ENCODE results near the gene SELENOP. TPM values are rescaled to one million over a fixed set of nuclear protein-coding genes. Genes with fewer than 3 reads are reported as not detected.

Gene SELENOP
- total and polyA plus RNA-seq, 9 donors: 99.1 to 268 (median 122) TPM

DNA sequence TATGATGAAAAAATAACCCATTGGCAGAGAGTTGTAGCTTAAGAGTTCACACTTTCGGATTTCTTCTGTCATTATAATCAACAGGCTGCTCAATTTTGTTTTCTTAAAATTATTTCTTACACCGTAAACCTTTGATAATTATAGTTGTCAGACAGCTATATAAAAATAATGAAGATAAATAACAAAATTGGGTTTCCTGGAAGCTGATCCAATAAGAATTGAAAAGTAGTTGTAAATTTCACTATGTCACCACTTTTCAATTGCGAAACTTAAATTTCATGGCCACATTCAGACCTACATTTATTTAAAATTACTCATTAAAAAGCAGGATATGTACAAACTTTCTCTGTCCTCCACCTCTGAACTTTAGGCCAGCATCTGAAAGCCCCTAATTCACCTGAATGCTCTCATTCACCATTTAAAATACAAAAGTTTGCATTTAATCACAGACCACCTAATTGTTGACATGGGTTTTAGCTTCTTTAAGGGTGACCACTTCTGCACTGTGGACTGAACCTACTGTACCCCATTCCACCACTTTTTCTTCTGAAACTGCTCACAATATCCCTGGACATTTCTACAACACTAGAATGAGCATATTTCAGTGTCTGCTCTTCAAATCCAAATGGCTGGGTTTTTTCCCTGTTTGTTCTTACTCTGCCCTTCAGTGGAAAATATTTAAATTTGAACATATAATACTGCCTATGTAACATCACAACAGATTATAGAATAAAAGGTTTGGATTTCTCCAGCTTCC is 680 bp downstream of the SELENOP start:
- Histone ChIP-seq H3K4me1 (ENCODE audit: control insufficient read depth, insufficient read depth, low read length) (no peaks in the 10 kb centered on the region), H3K27me3 (ENCODE audit: control insufficient read depth, insufficient read depth, low read length) (no peaks in the 10 kb centered on the region), H3K36me3 (ENCODE audit: control insufficient read depth, insufficient read depth, low read length) (no peaks in the 10 kb centered on the region), H3K4me3 (ENCODE audit: low read length) (peak overlapping the region; percentile 44), H3K27ac (ENCODE audit: low read length) (peak overlapping the region; percentile 75), H3K9me3 (replicated peaks; ENCODE audit: control insufficient read depth, low read depth, low read length) (no peaks in the 10 kb centered on the region)
- no peak for DNase-seq
- no CpG with 5 or more reads among the region's 3 CpGs for WGBS (ENCODE audit: insufficient coverage)

DNA sequence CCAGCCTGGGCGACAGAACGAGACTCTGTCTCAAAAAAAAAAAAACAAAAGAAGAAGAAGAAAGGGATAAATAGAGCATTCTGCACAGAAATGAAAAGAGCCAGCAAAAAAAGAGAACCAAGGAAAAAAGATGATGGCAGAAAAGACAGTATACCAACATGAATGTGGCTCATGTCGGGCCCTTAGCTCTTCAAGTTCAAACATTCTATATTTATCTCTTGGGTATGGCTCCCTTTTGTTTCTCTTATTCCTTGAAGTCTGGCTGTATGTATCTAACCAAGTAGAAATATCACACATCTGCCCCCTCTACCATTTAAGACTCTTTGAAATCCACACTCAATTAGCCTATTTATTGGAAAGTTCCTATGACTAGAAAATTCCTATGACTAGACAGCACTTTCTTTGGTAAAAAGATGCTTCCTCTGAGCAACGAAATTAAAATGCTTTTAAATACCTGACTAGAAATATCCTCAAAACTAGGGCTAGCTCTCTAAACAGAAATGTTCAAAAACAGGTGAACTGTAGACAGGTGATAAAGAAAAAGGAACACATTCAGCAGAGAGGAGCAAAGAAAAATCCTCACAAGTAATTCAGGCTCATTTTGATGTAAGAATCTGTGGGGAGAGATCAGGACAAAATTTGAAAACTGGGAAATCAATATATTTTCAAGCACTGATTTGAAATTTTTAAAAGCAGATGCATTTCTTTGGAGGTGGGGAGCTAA is 2.6 kb downstream of the SELENOP start:
- H3K36me3 ChIP-seq (ENCODE audit: control insufficient read depth, insufficient read depth, low read length): no peaks in the 10 kb centered on the region
- no peak overlapping the region for H3K27ac ChIP-seq (ENCODE audit: low read length)
- 100% methylated on average over 1 of the region's 4 CpGs for WGBS (ENCODE audit: insufficient coverage)
- no peak for DNase-seq
- no peak overlapping the region for H3K4me3 ChIP-seq (ENCODE audit: low read length)
- no peaks in the 10 kb centered on the region for H3K4me1 ChIP-seq (ENCODE audit: control insufficient read depth, insufficient read depth, low read length)
- no peaks in the 10 kb centered on the region for H3K9me3 ChIP-seq (replicated peaks; ENCODE audit: control insufficient read depth, low read depth, low read length)
- H3K27me3 ChIP-seq (ENCODE audit: control insufficient read depth, insufficient read depth, low read length): no peaks in the 10 kb centered on the region

DNA sequence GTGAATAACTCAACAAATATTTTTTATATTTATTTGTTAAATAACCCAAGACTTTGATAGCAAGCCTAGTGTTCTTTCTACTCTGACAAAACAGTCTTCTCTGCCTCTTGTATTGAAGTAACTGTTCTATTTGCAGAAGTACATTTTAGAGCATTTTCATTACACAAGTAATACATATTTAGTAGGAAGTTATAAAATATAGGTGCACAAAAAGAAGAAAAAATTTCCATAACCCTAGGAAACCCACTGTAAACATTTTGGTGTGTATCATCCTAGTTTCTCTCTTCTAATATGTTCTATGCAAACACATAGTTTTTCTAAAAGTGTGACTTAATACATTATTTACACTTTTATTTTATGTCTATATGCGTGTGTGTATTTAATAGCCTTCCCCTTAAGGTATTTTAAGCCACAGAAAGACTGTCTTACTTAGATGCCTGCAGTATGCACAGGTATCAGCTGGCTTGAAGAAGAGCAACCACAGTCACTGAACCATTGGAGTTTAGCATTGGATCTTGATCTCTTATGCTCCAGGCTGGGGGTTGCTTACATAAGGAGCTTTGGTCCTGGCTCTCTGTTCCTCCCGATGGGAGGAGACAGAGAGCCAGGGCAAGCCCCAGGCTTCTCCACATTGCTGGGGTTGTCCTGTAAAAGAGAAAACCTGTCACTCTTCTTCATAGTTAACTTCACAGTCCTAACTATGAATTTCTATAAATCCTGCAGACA is 3.8 kb downstream of the SELENOP start:
- no peaks in the 10 kb centered on the region for H3K36me3 ChIP-seq (ENCODE audit: control insufficient read depth, insufficient read depth, low read length)
- no peaks in the 10 kb centered on the region for H3K27me3 ChIP-seq (ENCODE audit: control insufficient read depth, insufficient read depth, low read length)
- H3K9me3 ChIP-seq (replicated peaks; ENCODE audit: control insufficient read depth, low read depth, low read length): no peaks in the 10 kb centered on the region
- no peak for DNase-seq
- WGBS (ENCODE audit: insufficient coverage): no CpG with 5 or more reads among the region's 2 CpGs
- H3K4me1 ChIP-seq (ENCODE audit: control insufficient read depth, insufficient read depth, low read length): no peaks in the 10 kb centered on the region
- no peak overlapping the region for H3K4me3 ChIP-seq (ENCODE audit: low read length)
- no peak overlapping the region for H3K27ac ChIP-seq (ENCODE audit: low read length)

DNA sequence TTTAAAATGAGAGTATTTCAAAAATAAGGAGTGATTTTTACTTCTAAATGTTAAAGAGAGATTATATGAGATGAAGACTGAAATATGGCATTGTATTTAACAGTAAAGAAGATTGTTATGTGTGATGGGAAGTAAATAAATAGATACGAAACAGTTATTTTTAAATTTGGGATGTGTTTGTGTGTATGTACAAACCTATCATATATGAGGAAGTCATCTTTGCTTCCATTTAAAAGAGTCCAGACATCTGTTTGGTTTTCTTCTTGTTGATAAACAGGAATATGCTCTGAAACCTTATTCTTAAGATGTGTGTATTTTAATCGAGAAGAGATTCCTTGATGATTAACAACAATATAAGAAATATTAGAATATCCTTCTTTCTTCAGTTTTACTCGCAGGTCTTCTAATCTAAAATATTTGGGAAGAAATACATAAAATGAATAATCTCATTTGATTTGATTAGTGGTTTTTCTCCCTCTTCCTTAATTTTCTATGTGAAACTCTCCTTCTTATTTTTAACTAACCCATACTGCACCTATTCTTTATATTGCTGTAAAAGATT is 4.9 kb downstream of the SELENOP start:
- Histone ChIP-seq H3K4me3 (ENCODE audit: low read length) (no peak overlapping the region), H3K27ac (ENCODE audit: low read length) (no peak overlapping the region), H3K9me3 (replicated peaks; ENCODE audit: control insufficient read depth, low read depth, low read length) (no peaks in the 10 kb centered on the region), H3K27me3 (ENCODE audit: control insufficient read depth, insufficient read depth, low read length) (no peaks in the 10 kb centered on the region), H3K4me1 (ENCODE audit: control insufficient read depth, insufficient read depth, low read length) (no peaks in the 10 kb centered on the region), H3K36me3 (ENCODE audit: control insufficient read depth, insufficient read depth, low read length) (no peaks in the 10 kb centered on the region)
- no CpG with 5 or more reads among the region's 3 CpGs for WGBS (ENCODE audit: insufficient coverage)
- no peak for DNase-seq

DNA sequence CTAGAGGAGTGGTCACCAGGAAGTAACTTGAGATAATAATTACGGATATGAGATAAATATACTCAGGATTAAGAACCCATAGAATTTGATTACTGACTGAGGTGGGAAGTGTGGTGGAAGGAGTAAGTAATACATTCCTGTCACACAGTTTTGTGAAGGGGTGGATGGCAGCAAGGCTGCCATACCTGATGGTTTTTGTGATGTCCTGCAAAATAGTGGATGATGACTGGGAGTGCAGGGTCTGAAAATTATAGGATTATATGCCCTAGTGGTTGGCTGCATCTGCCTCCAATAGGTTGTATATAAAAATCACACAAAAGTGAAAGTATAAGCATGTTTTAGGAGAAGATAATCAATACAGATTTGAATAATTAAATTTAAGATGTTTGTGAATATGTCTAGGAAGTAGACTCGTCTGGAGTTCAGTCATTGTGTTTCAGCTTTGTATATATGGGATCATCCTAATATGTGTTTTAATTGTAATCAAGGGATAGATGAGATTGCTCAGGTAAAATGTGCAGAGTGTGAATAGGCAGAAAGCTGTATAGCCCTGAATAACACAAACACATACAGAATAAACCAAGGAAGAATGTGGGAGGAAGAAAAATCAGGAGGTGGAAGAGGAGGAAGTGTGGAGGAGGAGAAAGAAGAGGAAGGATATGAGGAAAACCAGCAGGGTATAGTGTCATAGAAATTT is 5.5 kb downstream of the SELENOP start:
- H3K4me1 ChIP-seq (ENCODE audit: control insufficient read depth, insufficient read depth, low read length): no peaks in the 10 kb centered on the region
- 90% methylated on average over 2 of the region's 2 CpGs for WGBS (ENCODE audit: insufficient coverage)
- H3K27ac ChIP-seq (ENCODE audit: low read length): no peak overlapping the region
- H3K36me3 ChIP-seq (ENCODE audit: control insufficient read depth, insufficient read depth, low read length): no peaks in the 10 kb centered on the region
- no peak overlapping the region for H3K4me3 ChIP-seq (ENCODE audit: low read length)
- H3K27me3 ChIP-seq (ENCODE audit: control insufficient read depth, insufficient read depth, low read length): no peaks in the 10 kb centered on the region
- no peaks in the 10 kb centered on the region for H3K9me3 ChIP-seq (replicated peaks; ENCODE audit: control insufficient read depth, low read depth, low read length)
- no peak for DNase-seq

DNA sequence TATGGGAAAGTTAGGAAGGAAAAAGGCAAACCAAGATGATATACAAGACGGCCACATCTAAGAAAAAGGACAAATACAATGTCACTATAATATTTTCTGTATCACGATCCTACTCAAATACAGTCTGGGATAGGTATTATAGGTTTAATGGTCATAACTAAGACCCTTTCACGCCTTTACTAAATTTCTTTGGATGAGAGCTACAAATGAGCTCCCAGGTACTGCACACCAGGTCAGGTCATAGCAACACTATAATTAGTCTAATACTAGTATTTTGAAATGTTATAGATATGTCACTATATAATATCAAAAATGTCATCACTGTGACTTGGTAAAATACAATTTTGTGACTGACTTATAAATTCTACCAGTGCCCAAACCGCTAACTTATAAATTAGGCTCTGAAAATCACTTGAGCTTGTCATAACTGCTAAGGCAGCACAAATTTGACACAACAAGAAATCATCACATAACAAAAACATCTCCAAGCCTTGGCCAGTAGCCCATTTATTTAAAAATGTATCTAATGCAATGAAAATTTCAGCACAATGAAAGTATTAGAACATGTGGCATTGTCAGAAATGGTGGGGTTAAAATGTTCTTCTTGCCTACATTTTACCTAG is 6.9 kb downstream of the SELENOP start:
- WGBS (ENCODE audit: insufficient coverage): no CpG with 5 or more reads among the region's 4 CpGs
- peaks cover 5% of the 10 kb centered on the region for H3K36me3 ChIP-seq (ENCODE audit: control insufficient read depth, insufficient read depth, low read length)
- H3K4me1 ChIP-seq (ENCODE audit: control insufficient read depth, insufficient read depth, low read length): no peaks in the 10 kb centered on the region
- H3K27me3 ChIP-seq (ENCODE audit: control insufficient read depth, insufficient read depth, low read length): no peaks in the 10 kb centered on the region
- no peak overlapping the region for H3K27ac ChIP-seq (ENCODE audit: low read length)
- no peaks in the 10 kb centered on the region for H3K9me3 ChIP-seq (replicated peaks; ENCODE audit: control insufficient read depth, low read depth, low read length)
- H3K4me3 ChIP-seq (ENCODE audit: low read length): no peak overlapping the region
- DNase-seq: no peak

DNA sequence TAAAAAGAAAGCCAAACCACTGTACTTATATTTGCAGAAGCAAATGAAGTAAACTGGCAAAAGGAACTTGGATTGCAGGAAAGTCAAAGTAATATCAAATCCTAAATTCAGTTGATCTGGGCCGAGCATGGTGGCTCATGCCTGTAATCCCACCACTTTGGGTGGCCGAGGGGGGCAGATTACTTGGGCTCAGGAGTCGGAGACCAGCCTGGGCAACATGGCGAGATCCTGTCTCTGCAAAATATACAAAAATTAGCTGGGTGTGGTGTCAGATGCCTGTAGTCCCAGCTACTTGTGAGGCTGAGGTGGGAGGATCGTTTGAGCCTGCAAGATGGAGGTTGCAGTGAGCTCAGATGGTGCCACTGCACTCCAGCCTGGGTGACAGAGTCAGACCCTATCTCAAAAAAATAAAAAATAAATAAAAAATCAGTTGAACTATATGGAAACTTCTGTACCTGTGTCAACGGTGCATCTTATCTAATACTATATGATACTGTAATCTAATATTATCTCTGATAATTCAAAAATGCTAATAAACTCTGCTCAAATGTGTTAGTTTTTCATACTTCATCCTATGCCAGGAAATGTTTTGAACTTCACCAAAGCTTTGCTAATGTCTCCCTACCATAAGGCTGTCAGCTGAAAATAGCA is 10.1 kb downstream of the SELENOP start:
- Histone ChIP-seq H3K4me3 (ENCODE audit: low read length) (no peak overlapping the region), H3K9me3 (replicated peaks; ENCODE audit: control insufficient read depth, low read depth, low read length) (peaks cover 2% of the 10 kb centered on the region), H3K36me3 (ENCODE audit: control insufficient read depth, insufficient read depth, low read length) (peaks cover 5% of the 10 kb centered on the region), H3K27ac (ENCODE audit: low read length) (no peak overlapping the region), H3K27me3 (ENCODE audit: control insufficient read depth, insufficient read depth, low read length) (no peaks in the 10 kb centered on the region), H3K4me1 (ENCODE audit: control insufficient read depth, insufficient read depth, low read length) (no peaks in the 10 kb centered on the region)
- DNase-seq: no peak
- WGBS (ENCODE audit: insufficient coverage): 100% methylated on average over 2 of the region's 6 CpGs

DNA sequence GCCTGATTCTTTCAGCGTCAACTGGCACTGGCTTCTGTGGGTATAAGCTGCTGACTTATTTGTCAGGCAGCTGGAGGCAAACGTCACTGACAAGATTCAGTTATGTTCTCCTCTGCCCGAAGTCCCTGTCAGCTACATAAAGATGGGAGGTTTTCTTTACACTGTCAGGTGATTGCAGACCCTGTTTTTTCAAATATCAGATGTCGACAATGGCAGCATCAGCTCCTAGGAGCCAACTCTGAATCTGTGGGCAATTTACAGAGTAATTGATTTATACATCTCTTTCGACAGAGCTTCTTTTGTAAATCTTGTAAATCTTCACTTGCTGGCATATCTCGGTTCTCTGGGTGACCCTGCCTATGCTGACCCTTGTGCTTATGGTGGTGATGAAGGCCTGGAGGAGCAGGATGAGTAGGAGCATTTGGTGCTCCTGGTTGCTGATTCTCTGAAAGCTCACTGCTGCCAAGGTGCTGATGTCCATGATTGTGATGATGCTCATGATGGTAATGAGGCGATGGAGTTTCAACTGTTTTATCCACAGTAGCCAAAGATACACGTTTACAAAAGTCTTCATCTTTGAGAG is 10.9 kb downstream of the SELENOP start:
- Histone ChIP-seq H3K9me3 (replicated peaks; ENCODE audit: control insufficient read depth, low read depth, low read length) (peaks cover 2% of the 10 kb centered on the region), H3K27ac (ENCODE audit: low read length) (no peak overlapping the region), H3K36me3 (ENCODE audit: control insufficient read depth, insufficient read depth, low read length) (peaks cover 5% of the 10 kb centered on the region), H3K4me3 (ENCODE audit: low read length) (no peak overlapping the region), H3K27me3 (ENCODE audit: control insufficient read depth, insufficient read depth, low read length) (no peaks in the 10 kb centered on the region), H3K4me1 (ENCODE audit: control insufficient read depth, insufficient read depth, low read length) (no peaks in the 10 kb centered on the region)
- no peak for DNase-seq
- WGBS (ENCODE audit: insufficient coverage): 100% methylated on average over 1 of the region's 8 CpGs

DNA sequence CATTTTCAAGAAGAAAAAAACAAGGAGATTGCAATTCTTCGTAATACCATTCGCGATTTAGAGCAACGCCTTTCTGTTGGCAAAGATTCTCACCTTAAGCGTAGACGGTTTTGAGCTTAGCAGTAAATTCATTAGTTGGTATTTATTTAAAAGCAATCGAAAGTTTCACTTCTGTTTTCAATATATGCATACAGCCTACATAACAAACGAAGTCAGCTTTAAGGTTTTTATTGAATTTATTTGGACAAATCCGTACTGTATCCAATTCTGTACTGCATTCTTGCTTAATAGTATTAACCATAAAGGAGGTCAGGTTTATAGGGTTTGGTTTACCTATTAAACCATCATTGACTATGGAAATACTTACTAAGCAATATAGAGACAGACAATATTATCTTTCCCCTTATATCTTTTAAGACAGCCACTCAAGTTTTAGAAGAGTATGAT is 12.0 kb downstream of the SELENOP start:
- no peak for DNase-seq
- H3K9me3 ChIP-seq (replicated peaks; ENCODE audit: control insufficient read depth, low read depth, low read length): peaks cover 2% of the 10 kb centered on the region
- H3K27me3 ChIP-seq (ENCODE audit: control insufficient read depth, insufficient read depth, low read length): no peaks in the 10 kb centered on the region
- H3K4me1 ChIP-seq (ENCODE audit: control insufficient read depth, insufficient read depth, low read length): no peaks in the 10 kb centered on the region
- peaks cover 5% of the 10 kb centered on the region for H3K36me3 ChIP-seq (ENCODE audit: control insufficient read depth, insufficient read depth, low read length)
- no peak overlapping the region for H3K27ac ChIP-seq (ENCODE audit: low read length)
- no peak overlapping the region for H3K4me3 ChIP-seq (ENCODE audit: low read length)
- no CpG with 5 or more reads among the region's 9 CpGs for WGBS (ENCODE audit: insufficient coverage)
